D341Med (cell line): ENCODE results near the gene IBSP.

Source experiments
- DNase-seq: peaks from one replicate; pipeline ENCODE4 v3.0.0; 2012; ENCODE audit warnings: low spot score

The IBSP gene

DNA sequence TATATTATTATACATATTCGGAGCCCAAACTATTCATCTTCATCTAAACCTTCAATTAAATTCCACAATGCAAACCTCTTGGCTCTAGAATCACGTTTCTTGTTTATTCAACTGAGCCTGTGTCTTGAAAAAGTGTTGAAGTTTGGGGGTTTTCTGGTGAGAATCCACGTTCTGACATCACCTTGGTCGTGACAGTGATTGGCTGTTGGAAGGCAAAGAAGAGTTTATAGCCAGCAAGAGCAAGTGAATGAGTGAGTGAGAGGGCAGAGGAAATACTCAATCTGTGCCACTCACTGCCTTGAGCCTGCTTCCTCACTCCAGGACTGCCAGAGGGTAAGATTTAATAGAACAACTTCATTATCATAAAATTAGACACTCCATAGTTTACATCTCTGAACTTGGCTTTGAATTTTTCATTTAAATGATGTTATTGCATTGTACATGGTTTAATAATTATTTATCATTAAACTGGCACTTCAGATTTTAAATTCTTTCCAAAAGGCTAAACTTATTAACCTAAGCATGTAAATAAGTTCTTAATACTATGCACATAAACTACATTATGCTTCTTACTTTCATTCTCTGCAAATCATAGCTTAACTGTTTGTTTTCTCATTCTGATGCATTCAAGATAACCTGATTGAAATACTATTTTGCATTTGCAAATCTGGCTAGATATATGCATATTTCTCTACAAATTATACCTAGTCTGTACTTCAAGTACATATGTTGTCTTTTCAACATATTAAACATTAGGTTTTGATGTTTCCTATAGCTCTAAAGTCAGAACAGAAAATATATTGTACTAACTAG lies at the start of gene IBSP:
Gene IBSP (plus strand): TSS at position 254 of the 813 bp plus-strand sequence. CDS start 2,808 bp downstream, outside the sequence.
- no peak for DNase-seq

DNA sequence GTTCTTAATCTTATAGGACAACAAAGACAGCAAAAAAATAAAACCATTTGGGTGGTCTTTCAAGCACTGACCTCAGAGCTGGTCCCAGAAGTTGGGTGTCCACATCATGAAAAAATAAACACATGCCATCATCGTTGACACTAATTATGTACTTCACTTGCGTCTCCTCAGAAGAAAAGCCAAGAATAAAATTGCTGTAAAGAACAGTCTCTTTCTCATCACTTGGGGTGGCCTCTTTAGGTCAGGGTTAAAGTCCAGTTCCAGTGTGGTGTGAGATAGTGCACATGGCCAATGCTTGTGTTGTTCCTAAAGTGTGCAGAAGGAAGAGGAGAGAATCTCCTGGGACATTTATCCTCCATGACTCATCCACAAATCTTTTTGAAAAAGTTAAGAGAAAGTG lies 49.5 kb upstream of the IBSP start:
- DNase-seq = no peak

- no peak for DNase-seq
These were observed 41.1 kb upstream of the IBSP start for GRCh38 chr4:87758270-87758669.

- DNase-seq = no peak
These were observed 37.0 kb upstream of the IBSP start for GRCh38 chr4:87762311-87762710.

DNA sequence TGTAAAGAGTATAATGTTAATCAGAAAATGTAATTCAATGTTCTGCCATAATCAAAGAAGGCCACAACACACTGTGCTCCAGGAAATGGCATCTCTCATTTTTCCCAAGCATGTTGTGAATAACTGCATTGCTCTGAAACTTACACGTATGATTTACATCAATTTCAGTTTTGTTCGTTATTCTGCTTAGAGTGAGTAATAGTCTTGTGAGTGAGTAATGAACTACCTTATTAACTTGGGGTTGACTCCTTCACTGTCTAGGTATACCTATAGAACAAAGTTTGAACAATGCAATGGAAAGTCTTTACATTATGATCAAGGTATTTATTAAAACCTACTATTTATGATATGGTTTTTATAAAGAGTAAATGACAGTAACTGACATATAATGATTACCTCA lies 17.8 kb upstream of the IBSP start:
- no peak for DNase-seq

- no peak for DNase-seq
These were observed 15.6 kb upstream of the IBSP start for GRCh38 chr4:87783781-87784180.

GRCh38 chr4:87785731-87786509 lies 13.4 kb upstream of the IBSP start:
- no peak for DNase-seq

GRCh38 chr4:87802858-87803257 lies 3.5 kb downstream of the IBSP start:
- DNase-seq = no peak

DNA sequence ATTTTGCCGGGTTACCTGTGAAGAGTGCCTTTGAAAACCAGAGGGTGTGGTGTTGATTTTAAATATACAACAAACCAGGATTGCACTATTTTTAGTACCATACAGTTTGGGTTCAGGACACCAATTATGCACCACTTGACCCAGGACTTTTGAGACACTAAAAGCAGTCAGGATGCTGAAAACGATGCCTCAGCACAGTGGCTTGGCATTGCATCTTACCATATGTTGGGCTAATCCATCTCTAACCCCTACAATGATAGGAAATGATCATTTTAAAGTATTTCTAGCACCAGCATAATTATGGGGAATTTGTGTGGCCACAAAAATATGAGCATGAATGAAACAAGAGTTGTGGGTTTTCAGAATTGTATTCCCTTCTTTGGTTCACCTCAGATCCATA lies 4.1 kb downstream of the IBSP start:
- DNase-seq = no peak

- DNase-seq = no peak
These were observed 5.5 kb downstream of the IBSP start for GRCh38 chr4:87804871-87805270.

DNA sequence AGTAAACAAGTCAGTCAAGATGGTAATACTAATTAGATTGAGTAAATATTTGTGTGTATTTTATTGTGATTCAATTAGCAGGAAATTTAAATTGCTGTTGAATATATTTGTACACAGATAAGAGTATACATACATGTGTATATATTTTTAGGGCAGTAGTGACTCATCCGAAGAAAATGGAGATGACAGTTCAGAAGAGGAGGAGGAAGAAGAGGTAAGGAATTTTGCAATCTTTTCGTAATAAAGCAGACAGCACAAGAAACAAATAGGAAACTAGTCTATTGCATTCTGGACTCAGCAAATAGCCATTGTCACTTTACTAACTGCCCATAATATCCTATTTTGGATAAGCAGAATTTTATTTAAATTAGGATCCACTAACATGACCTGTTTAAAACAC lies 6.6 kb downstream of the IBSP start:
- DNase-seq = no peak

DNA sequence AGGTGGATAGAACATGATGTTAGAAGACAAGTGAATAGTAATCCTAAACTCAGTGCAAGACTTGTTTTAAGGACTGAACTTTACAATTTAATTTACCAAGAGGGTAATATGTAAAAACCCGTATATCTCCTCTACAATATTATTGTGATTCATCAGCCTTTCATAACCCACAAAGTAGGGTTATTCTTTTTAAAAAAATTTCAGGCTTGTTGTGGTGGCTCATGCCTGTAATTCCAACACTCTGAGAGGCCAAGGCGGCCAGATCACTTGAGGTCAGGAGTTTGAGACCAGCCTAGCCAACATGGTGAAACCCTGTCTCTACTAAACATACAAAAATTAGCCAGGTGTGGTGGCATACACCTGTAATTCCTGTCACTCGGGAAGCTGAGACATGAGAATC lies 7.2 kb downstream of the IBSP start:
- no peak for DNase-seq

GRCh38 chr4:87807402-87807801 lies 8.0 kb downstream of the IBSP start:
- DNase-seq = no peak

- no peak for DNase-seq
These were observed 12.6 kb downstream of the IBSP start for GRCh38 chr4:87811977-87812376.

DNA sequence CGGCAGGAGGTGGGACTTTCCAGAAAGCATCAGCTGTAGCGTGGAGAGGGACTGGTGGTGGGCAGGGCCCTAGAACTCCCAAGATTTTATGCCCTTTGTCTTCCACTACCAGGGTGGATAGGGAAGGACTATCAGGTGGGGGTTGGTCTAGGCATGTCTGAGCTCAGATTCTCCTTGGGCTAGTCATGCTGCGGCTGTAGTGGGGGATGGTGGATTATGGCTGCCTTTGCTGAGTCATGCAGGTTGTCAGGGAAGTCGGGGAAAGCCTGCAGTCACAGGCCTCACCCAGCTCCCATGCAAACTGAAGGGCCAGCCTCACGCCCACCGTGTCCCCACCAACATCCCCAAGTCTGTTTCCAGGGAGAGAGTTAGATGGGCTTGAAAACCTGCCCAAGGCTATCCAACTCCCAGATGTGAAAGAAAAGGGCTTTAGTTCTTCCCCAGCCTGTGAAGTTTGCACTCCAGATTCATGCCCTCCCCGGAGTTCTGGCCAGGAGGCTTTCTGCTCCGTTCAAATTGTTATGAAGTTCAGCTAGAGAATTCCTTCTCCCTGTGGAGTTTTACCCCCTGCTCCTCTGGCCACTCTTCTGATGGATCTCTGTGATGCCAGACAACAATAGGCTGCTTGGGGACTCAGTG lies 20.0 kb downstream of the IBSP start:
- no peak for DNase-seq

DNA sequence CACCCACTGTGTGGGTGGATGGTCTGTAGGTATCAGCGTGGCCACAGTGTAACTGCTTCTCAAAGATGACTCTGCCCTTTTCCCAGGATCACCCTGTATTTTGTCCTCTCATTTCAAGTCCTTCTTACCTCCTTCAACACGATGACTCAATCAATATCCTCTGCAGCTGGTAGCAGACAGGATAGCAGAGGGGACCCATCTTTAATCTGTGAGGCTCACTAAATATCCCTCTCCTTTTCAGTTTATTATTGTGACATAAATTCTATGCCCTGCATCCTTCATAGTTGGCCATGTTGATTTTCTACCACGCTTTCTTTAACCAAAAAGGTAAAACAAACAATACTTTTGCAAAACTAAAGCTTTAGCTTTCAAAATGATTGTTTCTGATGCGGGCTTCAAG lies 23.8 kb downstream of the IBSP start:
- no peak for DNase-seq

DNA sequence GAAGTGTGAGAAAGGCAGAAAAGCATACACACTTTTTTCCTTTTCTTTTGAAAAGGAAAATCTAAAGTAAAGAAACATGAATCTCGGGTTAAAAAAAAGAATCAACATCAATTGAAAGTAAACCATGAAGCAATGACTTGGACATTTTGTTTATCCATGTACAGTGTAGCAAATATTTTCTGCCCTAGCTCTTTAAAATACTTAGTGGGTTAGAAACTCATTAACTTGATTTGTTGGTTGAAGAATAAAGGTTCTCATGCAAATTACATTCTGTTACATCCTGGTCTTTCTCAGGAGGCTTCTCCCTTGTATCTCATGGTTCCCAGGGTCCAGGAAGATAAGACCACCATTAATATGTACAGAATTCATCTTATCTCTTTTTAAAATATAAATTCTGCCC lies 24.4 kb downstream of the IBSP start:
- no peak for DNase-seq

DNA sequence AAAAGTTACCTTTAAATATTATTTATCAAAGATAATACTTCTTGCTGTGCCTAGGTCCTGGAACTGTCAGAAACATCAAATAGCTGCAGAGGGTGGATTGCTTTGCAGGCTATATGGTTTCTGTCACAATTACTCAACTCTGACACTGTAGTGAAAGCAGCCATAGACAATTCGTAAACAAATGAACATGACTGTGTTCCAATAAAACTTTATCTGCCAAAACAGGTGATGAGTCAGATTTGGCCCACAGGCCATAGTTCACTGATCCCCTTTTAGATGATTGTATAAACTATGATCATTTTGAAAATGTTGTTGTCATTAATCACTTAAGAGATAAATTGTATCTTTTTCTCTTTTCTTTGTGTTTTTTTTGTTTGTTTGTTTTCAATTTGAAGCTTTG lies 25.0 kb downstream of the IBSP start:
- DNase-seq = no peak

- DNase-seq = no peak
These were observed 33.3 kb downstream of the IBSP start, which contains the start of gene MEPE for GRCh38 chr4:87832669-87833068. MEPE (plus strand) TSS chr4:87832969; CDS start chr4:87834715, 1,746 bp downstream.

DNA sequence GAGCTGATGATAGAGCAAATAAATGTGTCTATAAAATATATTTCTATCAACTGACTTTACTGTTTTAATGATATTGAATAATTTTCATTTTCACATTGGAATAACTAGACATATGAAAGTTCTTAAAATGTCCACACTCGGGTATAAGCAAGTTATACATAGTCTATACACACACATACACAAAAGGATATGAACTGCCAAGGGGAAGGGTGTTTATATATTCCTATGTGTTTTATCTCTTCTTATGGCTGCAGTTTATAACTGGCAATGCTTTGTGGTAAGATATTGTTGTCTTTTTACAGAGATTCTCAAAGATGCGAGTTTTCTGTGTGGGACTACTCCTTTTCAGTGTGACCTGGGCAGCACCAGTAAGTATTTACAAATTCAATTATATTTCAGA lies 35.0 kb downstream of the IBSP start:
- no peak for DNase-seq

- no peak for DNase-seq
These were observed 35.8 kb downstream of the IBSP start for GRCh38 chr4:87835197-87835596.

DNA sequence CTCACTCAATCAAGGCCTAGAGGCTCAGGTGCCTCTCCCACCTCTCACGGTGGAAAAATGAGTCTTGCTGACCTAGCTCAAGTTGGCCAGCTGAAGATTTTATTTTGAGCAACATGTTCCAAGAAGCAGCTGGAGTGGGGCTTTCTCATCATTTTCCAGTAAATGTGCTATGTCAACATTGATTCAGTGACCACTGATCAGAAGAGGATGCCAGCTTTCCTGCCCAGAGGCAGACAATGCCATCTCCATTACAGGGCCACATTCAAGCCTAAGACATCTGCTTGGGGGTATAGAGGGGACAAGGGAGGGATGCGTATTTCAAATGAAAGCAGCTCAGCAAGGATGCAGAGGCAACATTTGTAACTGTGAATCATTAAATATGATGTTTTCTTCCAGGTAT lies 36.4 kb downstream of the IBSP start:
- DNase-seq = no peak

DNA sequence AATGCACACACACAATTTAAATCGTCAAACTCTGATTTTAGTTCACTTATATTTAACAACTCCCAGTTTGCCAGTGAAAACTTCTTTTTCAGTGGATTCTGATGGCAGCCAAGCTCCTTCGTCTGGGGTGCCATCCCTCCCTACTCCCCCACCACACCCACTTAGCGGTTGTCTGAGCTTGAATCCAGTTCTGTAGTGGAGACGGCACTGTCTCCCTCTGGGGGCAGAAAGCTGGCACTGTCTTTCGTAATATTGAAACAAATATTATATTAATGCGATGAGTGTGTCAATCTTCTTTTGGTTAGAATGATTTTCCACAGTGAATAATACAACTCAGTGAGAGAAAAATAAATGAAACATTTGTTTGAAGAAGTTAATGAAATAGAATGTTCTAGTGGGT lies 38.9 kb downstream of the IBSP start:
- peak; percentile 50 for DNase-seq
